ENCODE measurements around the gene FAM107B. TPM values are rescaled to one million over a fixed set of nuclear protein-coding genes. Genes with fewer than 3 reads are reported as not detected.
A peak's percentile ranks its signal among the peaks of the same experiment; 100 is the strongest.

The FAM107B gene
- total RNA-seq, 2 experiments from 2014 or later = 188 to 200 TPM

- Mint-ChIP-seq H3K9me3 (peaks cover 5% of the 10 kb centered on the region), H3K36me3 (peaks cover 10% of the 10 kb centered on the region), H3K4me3 (no peak overlapping the region), H3K27ac (no peak overlapping the region), H3K27me3 (no peaks in the 10 kb centered on the region), H3K4me1 (peaks cover 32% of the 10 kb centered on the region)
- DNase-seq = no peak
- POLR2A ChIA-PET = no interaction called here
- ATAC-seq (ENCODE audit: low read depth) = no peak
These were observed 168.1 kb downstream of the FAM107B start for GRCh38 chr10:14606633-14607032.

- Mint-ChIP-seq H3K4me1 (peaks cover 38% of the 10 kb centered on the region), H3K4me3 (peak overlapping the region; percentile 94), H3K36me3 (peaks cover 17% of the 10 kb centered on the region), H3K9me3 (peaks cover 5% of the 10 kb centered on the region), H3K27me3 (no peaks in the 10 kb centered on the region), H3K27ac (peak overlapping the region; percentile 91)
- ATAC-seq (ENCODE audit: low read depth) = peak; percentile 6
- POLR2A ChIA-PET = no interaction called here
- no peak for DNase-seq
These were observed 169.3 kb downstream of the FAM107B start for GRCh38 chr10:14605231-14605925.

- Mint-ChIP-seq H3K36me3 (peaks cover 25% of the 10 kb centered on the region), H3K27me3 (no peaks in the 10 kb centered on the region), H3K4me3 (peak overlapping the region; percentile 94), H3K27ac (peak overlapping the region; percentile 91), H3K4me1 (peaks cover 46% of the 10 kb centered on the region), H3K9me3 (peaks cover 5% of the 10 kb centered on the region)
- DNase-seq = peak; percentile 82
- peak; percentile 67 for ATAC-seq (ENCODE audit: low read depth)
- POLR2A ChIA-PET = no interaction called here
These were observed 170.2 kb downstream of the FAM107B start for GRCh38 chr10:14604181-14605142.

GRCh38 chr10:14603534-14604102 is 171.1 kb downstream of the FAM107B start:
- Mint-ChIP-seq H3K27me3 (no peaks in the 10 kb centered on the region), H3K9me3 (peaks cover 5% of the 10 kb centered on the region), H3K27ac (peak overlapping the region; percentile 92), H3K4me1 (peaks cover 51% of the 10 kb centered on the region), H3K36me3 (peaks cover 26% of the 10 kb centered on the region), H3K4me3 (peak overlapping the region; percentile 95)
- ATAC-seq (ENCODE audit: low read depth) (peak; percentile 36), DNase-seq (peak; percentile 63)
- POLR2A ChIA-PET = no interaction called here

- no peak for DNase-seq
These were observed 171.7 kb downstream of the FAM107B start for GRCh38 chr10:14602807-14603533.

GRCh38 chr10:14601872-14602725 is 172.6 kb downstream of the FAM107B start:
- H3K4me3 Mint-ChIP-seq = peak overlapping the region; percentile 95
- peaks cover 5% of the 10 kb centered on the region for H3K9me3 Mint-ChIP-seq
- peak; percentile 52 for DNase-seq
- peaks cover 38% of the 10 kb centered on the region for H3K36me3 Mint-ChIP-seq
- peak overlapping the region; percentile 81 for H3K27ac Mint-ChIP-seq
- peaks cover 58% of the 10 kb centered on the region for H3K4me1 Mint-ChIP-seq
- POLR2A ChIA-PET = interaction anchor here (0.6 to 1.4 kb wide), 7 partner anchors 10 to 236 kb away, joined by 3 to 5 read pairs (median 3); partner anchors contain the start of genes CDNF, HSPA14 and MSANTD7
- ATAC-seq (ENCODE audit: low read depth) = peak; percentile 51
- H3K27me3 Mint-ChIP-seq = no peaks in the 10 kb centered on the region

More at GRCh38 chr10:14602807-14603533, 171.7 kb downstream of the FAM107B start:
- H3K9me3 Mint-ChIP-seq = peaks cover 5% of the 10 kb centered on the region
- POLR2A ChIA-PET = interaction anchor here (0.7 to 1.0 kb wide), 4 partner anchors 19 to 235 kb away, joined by 3 to 5 read pairs (median 3); partner anchors contain the start of genes CDNF, HSPA14 and MSANTD7
- ATAC-seq (ENCODE audit: low read depth) = no peak
- H3K36me3 Mint-ChIP-seq = peaks cover 33% of the 10 kb centered on the region
- H3K27me3 Mint-ChIP-seq = no peaks in the 10 kb centered on the region
- peak overlapping the region; percentile 92 for H3K27ac Mint-ChIP-seq
- H3K4me3 Mint-ChIP-seq = peak overlapping the region; percentile 95
- H3K4me1 Mint-ChIP-seq = peaks cover 53% of the 10 kb centered on the region

- ATAC-seq (ENCODE audit: low read depth) (no peak), DNase-seq (no peak)
- H3K36me3 Mint-ChIP-seq = peaks cover 46% of the 10 kb centered on the region
- H3K27me3 Mint-ChIP-seq = no peaks in the 10 kb centered on the region
- POLR2A ChIA-PET = interaction anchor here (1.2 to 1.6 kb wide), 3 partner anchors 9 to 16 kb away, joined by 3 to 4 read pairs (median 3); no protein-coding TSS in a partner anchor
- peaks cover 56% of the 10 kb centered on the region for H3K4me1 Mint-ChIP-seq
- peak overlapping the region; percentile 81 for H3K27ac Mint-ChIP-seq
- H3K4me3 Mint-ChIP-seq = peak overlapping the region; percentile 95
- H3K9me3 Mint-ChIP-seq = peaks cover 3% of the 10 kb centered on the region
These were observed 173.4 kb downstream of the FAM107B start for GRCh38 chr10:14601326-14601725.

- POLR2A ChIA-PET = interaction anchor here (0.6 to 1.6 kb wide), 5 partner anchors 14 to 999 kb away, joined by 3 to 5 read pairs (median 3); no protein-coding TSS in a partner anchor
- no peaks in the 10 kb centered on the region for H3K27me3 Mint-ChIP-seq
- DNase-seq (no peak), ATAC-seq (ENCODE audit: low read depth) (no peak)
- peak overlapping the region; percentile 67 for H3K27ac Mint-ChIP-seq
- peaks cover 56% of the 10 kb centered on the region for H3K36me3 Mint-ChIP-seq
- no peaks in the 10 kb centered on the region for H3K9me3 Mint-ChIP-seq
- peaks cover 58% of the 10 kb centered on the region for H3K4me1 Mint-ChIP-seq
- H3K4me3 Mint-ChIP-seq = no peak overlapping the region
These were observed 174.6 kb downstream of the FAM107B start for GRCh38 chr10:14600065-14600464.

GRCh38 chr10:14598809-14599764 is 175.6 kb downstream of the FAM107B start:
- H3K4me3 Mint-ChIP-seq = no peak overlapping the region
- H3K27me3 Mint-ChIP-seq = no peaks in the 10 kb centered on the region
- peak overlapping the region; percentile 67 for H3K27ac Mint-ChIP-seq
- no peak for DNase-seq
- POLR2A ChIA-PET = interaction anchor here (1.1 to 1.3 kb wide), 2 partner anchors 11 to 56 kb away, joined by 3 to 4 read pairs; no protein-coding TSS in a partner anchor
- H3K4me1 Mint-ChIP-seq = peaks cover 56% of the 10 kb centered on the region
- ATAC-seq (ENCODE audit: low read depth) = peak; percentile 16
- no peaks in the 10 kb centered on the region for H3K9me3 Mint-ChIP-seq
- H3K36me3 Mint-ChIP-seq = peaks cover 60% of the 10 kb centered on the region

GRCh38 chr10:14595526-14596182 is 179.0 kb downstream of the FAM107B start:
- peaks cover 49% of the 10 kb centered on the region for H3K36me3 Mint-ChIP-seq
- H3K27me3 Mint-ChIP-seq = no peaks in the 10 kb centered on the region
- peaks cover 50% of the 10 kb centered on the region for H3K4me1 Mint-ChIP-seq
- POLR2A ChIA-PET = interaction anchor here (0.6 kb wide), 1 partner anchor 12 kb away, joined by 5 read pairs; no protein-coding TSS in a partner anchor
- peak overlapping the region; percentile 62 for H3K27ac Mint-ChIP-seq
- DNase-seq = no peak
- H3K9me3 Mint-ChIP-seq = no peaks in the 10 kb centered on the region
- no peak for ATAC-seq (ENCODE audit: low read depth)
- H3K4me3 Mint-ChIP-seq = no peak overlapping the region
